ENCODE results near the gene TTI1.

Gene TTI1

DNA sequence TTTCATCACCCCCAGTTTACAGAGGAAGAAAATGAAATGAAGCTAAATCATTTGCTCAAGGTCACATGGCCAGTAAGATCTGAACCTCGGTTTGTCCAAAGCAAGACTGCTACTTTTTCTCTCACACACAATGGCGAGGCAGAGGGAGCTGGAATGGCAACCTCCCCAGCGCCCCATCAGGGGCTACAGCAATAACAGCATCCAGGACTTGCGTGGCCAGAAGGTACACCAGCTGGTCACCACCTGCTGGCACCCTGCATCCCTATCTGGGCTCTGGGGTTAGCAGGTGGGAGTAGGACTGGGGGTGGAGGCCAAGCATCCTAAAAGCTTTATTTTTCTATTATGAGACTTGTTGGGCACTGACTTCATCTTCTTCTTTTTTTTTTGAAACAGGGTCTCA is 41.3 kb downstream of the TTI1 start:
- ChIA-PET CTCF (interaction anchor here (0.7 kb wide), 1 partner anchor 50 kb away, joined by 3 read pairs; no protein-coding TSS in a partner anchor), POLR2A (no interaction called here)
- TF ChIP-seq SP1 (IDR thresholded peaks at IDR 0.05), result no peak
- no peak for TF ChIP-seq FOXK2 (IDR thresholded peaks at IDR 0.05)
- TF ChIP-seq L3MBTL2 (conservative IDR thresholded peaks at IDR 0.05), result no peak
- TF ChIP-seq ARNT (IDR thresholded peaks at IDR 0.05), result no peak
- no peak for TF ChIP-seq TARDBP (IDR thresholded peaks at IDR 0.05)
- no peak for TF ChIP-seq FOXA1 (IDR thresholded peaks at IDR 0.05)
- DNase-seq (ENCODE audit: extremely low spot score), result no peak

DNA sequence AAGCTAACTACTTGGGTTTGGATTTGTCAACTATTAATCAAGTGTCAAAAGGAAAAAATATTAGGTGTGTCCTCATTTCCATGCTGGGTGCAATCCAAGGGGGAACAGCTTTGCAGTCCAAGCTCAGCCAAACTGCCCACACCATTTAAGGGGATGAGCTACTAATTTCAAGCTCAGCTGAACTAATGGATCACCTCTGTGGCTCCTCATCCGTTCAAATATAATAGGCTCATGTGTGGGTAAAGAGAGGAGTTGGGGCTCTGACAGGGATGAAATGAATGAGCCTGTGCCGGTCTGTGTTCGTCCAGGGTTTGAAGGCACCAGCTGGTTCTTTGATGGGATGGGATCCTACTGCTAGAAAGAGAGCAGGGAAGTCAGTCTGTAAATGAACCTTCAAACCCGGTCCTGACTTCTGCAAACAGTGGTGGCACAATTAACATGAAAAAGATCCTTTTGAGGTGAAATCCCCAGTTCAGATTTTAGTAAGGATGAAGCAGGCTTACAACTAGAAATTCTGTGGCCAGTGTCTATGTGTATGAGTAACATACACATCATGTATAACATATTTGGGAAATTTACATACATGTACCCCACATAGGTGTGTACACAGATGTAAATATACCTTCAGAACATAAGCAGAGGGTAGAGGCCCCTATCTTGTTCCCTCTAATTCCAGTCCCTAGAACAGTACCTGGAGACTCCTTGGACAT is 41.9 kb downstream of the TTI1 start:
- no peak for DNase-seq (ENCODE audit: extremely low spot score)
- TF ChIP-seq SUZ12 (IDR thresholded peaks at IDR 0.05) (no peak), FOXK2 (IDR thresholded peaks at IDR 0.05) (no peak), ELF4 (IDR thresholded peaks at IDR 0.05) (no peak), HDGF (IDR thresholded peaks at IDR 0.05; ENCODE audit: borderline replicate concordance) (no peak), TARDBP (IDR thresholded peaks at IDR 0.05) (no peak), BHLHE40 (IDR thresholded peaks at IDR 0.05; ENCODE audit: borderline replicate concordance) (no peak), FOXM1 (IDR thresholded peaks at IDR 0.05; ENCODE audit: borderline replicate concordance) (no peak), SP1 (IDR thresholded peaks at IDR 0.05) (no peak), ARNT (IDR thresholded peaks at IDR 0.05) (no peak), L3MBTL2 (conservative IDR thresholded peaks at IDR 0.05) (no peak)
- TF ChIP-seq, protein P1, sequence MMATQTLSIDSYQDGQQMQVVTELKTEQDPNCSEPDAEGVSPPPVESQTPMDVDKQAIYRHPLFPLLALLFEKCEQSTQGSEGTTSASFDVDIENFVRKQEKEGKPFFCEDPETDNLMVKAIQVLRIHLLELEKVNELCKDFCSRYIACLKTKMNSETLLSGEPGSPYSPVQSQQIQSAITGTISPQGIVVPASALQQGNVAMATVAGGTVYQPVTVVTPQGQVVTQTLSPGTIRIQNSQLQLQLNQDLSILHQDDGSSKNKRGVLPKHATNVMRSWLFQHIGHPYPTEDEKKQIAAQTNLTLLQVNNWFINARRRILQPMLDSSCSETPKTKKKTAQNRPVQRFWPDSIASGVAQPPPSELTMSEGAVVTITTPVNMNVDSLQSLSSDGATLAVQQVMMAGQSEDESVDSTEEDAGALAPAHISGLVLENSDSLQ (IDR thresholded peaks at IDR 0.05), result no peak
- CTCF ChIA-PET, result interaction anchor here (0.6 kb wide), 1 partner anchor 201 kb away, joined by 3 read pairs; no protein-coding TSS in a partner anchor
- POLR2A ChIA-PET, result no interaction called here

DNA sequence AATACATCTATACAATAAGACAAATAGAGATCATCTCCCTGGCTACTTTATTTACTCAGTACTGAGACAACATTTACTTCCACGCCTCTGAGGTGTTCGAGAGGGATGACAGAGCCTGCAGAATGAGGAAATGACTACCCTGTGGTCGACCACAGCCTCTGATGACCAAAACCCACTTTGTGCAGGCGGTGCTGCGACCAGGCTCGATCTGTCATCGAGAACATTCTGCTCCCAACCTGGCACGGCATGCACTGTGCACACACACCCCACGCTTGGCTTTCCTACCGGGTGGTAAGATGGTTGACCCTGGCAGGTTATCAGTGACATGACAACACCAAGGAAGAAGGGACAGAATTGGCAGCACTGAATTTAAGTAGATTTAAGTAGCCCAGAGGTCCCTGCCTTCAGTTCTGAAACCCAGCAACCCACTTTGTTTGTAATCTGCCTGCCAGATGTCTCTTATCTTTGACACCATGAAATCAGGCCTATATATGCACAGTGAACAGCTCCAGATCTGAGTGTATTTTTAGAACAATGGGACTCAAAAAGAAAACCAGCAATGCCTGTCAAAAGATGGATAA is 42.6 kb downstream of the TTI1 start:
- ChIA-PET POLR2A (no interaction called here), CTCF (interaction anchor here (0.6 kb wide), 1 partner anchor 201 kb away, joined by 3 read pairs; no protein-coding TSS in a partner anchor)
- DNase-seq (ENCODE audit: extremely low spot score), result no peak
- TF ChIP-seq TARDBP (IDR thresholded peaks at IDR 0.05) (no peak), FOXK2 (IDR thresholded peaks at IDR 0.05) (no peak), HDGF (IDR thresholded peaks at IDR 0.05; ENCODE audit: borderline replicate concordance) (no peak), CTBP1 (IDR thresholded peaks at IDR 0.05; ENCODE audit: borderline replicate concordance) (no peak), SUZ12 (IDR thresholded peaks at IDR 0.05) (no peak), FOXM1 (IDR thresholded peaks at IDR 0.05; ENCODE audit: borderline replicate concordance) (no peak), BHLHE40 (IDR thresholded peaks at IDR 0.05; ENCODE audit: borderline replicate concordance) (no peak), SP1 (IDR thresholded peaks at IDR 0.05) (no peak), NFRKB (IDR thresholded peaks at IDR 0.05) (no peak)
- TF ChIP-seq, protein P1 (IDR thresholded peaks at IDR 0.05), result no peak

DNA sequence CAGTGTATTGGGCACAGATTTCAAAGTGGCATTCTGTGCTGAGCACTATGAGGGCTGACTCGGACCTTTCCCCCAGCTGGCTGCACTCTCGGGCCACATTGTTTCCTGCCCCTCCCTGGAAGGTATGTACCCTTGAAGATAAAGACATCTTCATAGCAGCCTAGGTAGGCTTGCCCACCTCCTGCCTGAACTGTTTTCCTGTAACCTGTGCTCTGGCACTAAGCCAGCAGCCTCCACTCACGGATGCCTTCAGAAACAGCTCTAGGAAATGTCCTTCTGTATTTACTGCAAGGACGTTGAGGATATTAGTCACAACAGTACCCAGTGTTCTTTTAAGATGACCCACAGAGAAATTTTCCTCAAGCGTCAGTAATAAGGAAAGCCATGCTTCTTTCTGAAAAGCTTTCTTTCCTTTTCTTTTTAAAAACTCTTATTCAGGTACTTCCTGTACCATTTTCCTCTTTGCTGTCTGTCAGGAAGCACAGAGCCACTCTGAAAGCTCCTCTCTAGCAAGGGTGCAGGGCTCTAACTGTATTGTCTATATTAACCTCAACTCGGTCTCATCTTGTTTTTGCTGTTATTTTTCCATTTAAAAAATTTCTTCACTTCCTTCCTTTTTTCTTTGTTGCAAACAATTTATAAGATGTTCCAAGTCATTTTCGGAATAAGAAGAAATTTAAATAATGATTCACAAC is 43.5 kb downstream of the TTI1 start:
- no peak for TF ChIP-seq TARDBP (IDR thresholded peaks at IDR 0.05)
- no peak for TF ChIP-seq ELF4 (IDR thresholded peaks at IDR 0.05)
- no peak for TF ChIP-seq LEF1 (IDR thresholded peaks at IDR 0.05; ENCODE audit: borderline replicate concordance)
- TF ChIP-seq, protein P1 (IDR thresholded peaks at IDR 0.05), result no peak
- TF ChIP-seq FOXA1 (IDR thresholded peaks at IDR 0.05), result no peak
- TF ChIP-seq CTBP1 (IDR thresholded peaks at IDR 0.05; ENCODE audit: borderline replicate concordance), result no peak
- no peak for TF ChIP-seq BHLHE40 (IDR thresholded peaks at IDR 0.05; ENCODE audit: borderline replicate concordance)
- TF ChIP-seq FOXK2 (IDR thresholded peaks at IDR 0.05), result no peak
- no peak for TF ChIP-seq L3MBTL2 (conservative IDR thresholded peaks at IDR 0.05)
- TF ChIP-seq ARNT (IDR thresholded peaks at IDR 0.05), result no peak
- TF ChIP-seq SUZ12 (IDR thresholded peaks at IDR 0.05), result no peak
- no peak for TF ChIP-seq SP1 (IDR thresholded peaks at IDR 0.05)
- no peak for TF ChIP-seq NFRKB (IDR thresholded peaks at IDR 0.05)
- TF ChIP-seq HDGF (IDR thresholded peaks at IDR 0.05; ENCODE audit: borderline replicate concordance), result no peak
- no peak for TF ChIP-seq ZNF384 (IDR thresholded peaks at IDR 0.05)
- no peak for TF ChIP-seq FOXM1 (IDR thresholded peaks at IDR 0.05; ENCODE audit: borderline replicate concordance)
- DNase-seq (ENCODE audit: extremely low spot score), result no peak
- CTCF ChIA-PET, result no interaction called here
- POLR2A ChIA-PET, result no interaction called here

DNA sequence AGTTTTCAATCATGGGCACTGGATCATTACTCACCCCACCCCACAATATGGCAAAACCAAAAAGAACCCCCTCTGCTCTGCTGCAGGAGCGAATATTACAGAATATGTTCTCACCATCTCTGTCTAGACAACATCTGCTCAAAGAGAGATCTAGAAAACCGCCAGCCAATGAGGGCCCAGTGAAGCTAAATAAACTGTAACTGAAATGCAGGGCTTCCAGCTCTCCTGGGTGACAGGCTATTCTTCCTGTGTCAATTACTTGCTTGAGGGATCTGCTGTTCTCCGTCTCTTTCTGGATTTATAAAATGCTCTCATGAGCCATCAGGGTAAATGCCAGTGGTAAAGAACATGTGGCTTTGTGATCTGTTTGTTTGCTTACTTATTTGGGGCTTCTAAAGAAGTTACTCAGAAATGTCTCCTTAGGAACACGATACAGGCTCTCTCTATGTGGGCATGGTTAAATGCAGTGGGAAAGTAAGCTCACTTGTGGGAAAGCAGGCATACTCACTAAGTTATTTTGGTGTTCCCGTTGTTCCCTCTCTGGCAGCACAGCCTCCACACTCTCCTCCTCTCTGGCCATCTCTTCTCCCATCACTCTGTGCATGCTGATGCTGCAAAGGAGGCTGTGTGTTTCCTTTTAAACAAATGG is 44.8 kb downstream of the TTI1 start:
- ChIA-PET POLR2A (no interaction called here), CTCF (interaction anchor here (0.6 kb wide), 1 partner anchor 11 kb away, joined by 5 read pairs; no protein-coding TSS in a partner anchor)
- TF ChIP-seq ELF4 (IDR thresholded peaks at IDR 0.05) (no peak), HDGF (IDR thresholded peaks at IDR 0.05; ENCODE audit: borderline replicate concordance) (no peak), FOXM1 (IDR thresholded peaks at IDR 0.05; ENCODE audit: borderline replicate concordance) (no peak), FOXA1 (IDR thresholded peaks at IDR 0.05) (no peak), L3MBTL2 (conservative IDR thresholded peaks at IDR 0.05) (no peak), FOXK2 (IDR thresholded peaks at IDR 0.05) (no peak)
- TF ChIP-seq, protein P1 (IDR thresholded peaks at IDR 0.05), result no peak
- no peak for DNase-seq (ENCODE audit: extremely low spot score)

Data from HEK293T (cell line).